NCI-H1417 (cell line): ENCODE data around the gene GNG11.
A peak's percentile ranks its signal among the peaks of the same experiment; 100 is the strongest.
"Not testable (repeated sequence)": the region's sequence is repeated elsewhere in the genome, so short reads cannot be mapped to it uniquely, and the experiment has no call there.

Source experiments
- DNase-seq, 3 experiments: peaks; one replicate each; lab custom pipeline; 2025; lab: John Stamatoyannopoulos, UW

GNG11 gene

GRCh38 chr7:93911661-93912060, 9.9 kb upstream of the GNG11 start:
- DNase-seq: peak in 1 of 3 experiments; percentile 6

GRCh38 chr7:93913197-93913596, 8.3 kb upstream of the GNG11 start:
- DNase-seq: no peak

GRCh38 chr7:93914581-93915066, 6.9 kb upstream of the GNG11 start:
- DNase-seq: no peak

GRCh38 chr7:93915206-93915842, 6.2 kb upstream of the GNG11 start:
- DNase-seq: not testable (repeated sequence)

GRCh38 chr7:93915888-93916287, 5.6 kb upstream of the GNG11 start:
- DNase-seq: peak in 1 of 3 experiments; percentile 9

- DNase-seq: not testable (repeated sequence)
These were observed 5.2 kb upstream of the GNG11 start for GRCh38 chr7:93916315-93916714.

- no peak for DNase-seq
These were observed 896 bp upstream of the GNG11 start for GRCh38 chr7:93920496-93921182.

- no peak for DNase-seq
These were observed 349 bp upstream of the GNG11 start for GRCh38 chr7:93921186-93921585.

GRCh38 chr7:93923296-93923695, 1.8 kb downstream of the GNG11 start:
- DNase-seq: no peak

- DNase-seq: no peak
These were observed 2.4 kb downstream of the GNG11 start for GRCh38 chr7:93923942-93924341.

GRCh38 chr7:93926800-93927199, 5.3 kb downstream of the GNG11 start:
- no peak for DNase-seq

GRCh38 chr7:93927585-93927984, 6.0 kb downstream of the GNG11 start:
- DNase-seq: no peak

- DNase-seq: no peak
These were observed 10.1 kb downstream of the GNG11 start for GRCh38 chr7:93931655-93932054.

- DNase-seq: no peak
These were observed 11.6 kb downstream of the GNG11 start for GRCh38 chr7:93933156-93933555.

- DNase-seq: no peak
These were observed 13.6 kb downstream of the GNG11 start for GRCh38 chr7:93935102-93935501.

- no peak for DNase-seq
These were observed 16.3 kb downstream of the GNG11 start for GRCh38 chr7:93937818-93938217.

GRCh38 chr7:93938293-93938692, 16.8 kb downstream of the GNG11 start:
- DNase-seq: no peak

GRCh38 chr7:93941945-93942344, 20.4 kb downstream of the GNG11 start:
- no peak for DNase-seq

- no peak for DNase-seq
These were observed 22.4 kb downstream of the GNG11 start for GRCh38 chr7:93943816-93944540.

- no peak for DNase-seq
These were observed 23.1 kb downstream of the GNG11 start for GRCh38 chr7:93944673-93945072.

- DNase-seq: no peak
These were observed 23.5 kb downstream of the GNG11 start for GRCh38 chr7:93945083-93945482.

- no peak for DNase-seq
These were observed 24.4 kb downstream of the GNG11 start for GRCh38 chr7:93945756-93946535.
